Measurements from ENCODE around the gene KRT77.

The KRT77 gene

DNA sequence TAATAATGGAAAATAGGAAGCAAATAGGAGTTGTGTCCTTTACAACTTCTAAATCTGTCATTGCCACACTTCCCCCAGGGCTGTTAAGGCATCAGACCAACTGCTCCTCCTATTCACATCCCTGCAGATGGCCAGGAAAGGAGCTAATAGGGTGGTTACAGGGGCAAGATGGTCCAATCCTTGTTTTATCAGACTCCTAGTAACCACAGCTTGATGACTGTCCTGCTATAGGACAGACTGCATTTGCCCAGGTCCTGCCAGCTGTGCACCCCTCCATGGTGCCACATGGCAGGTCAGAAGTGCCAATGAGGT, 40.5 kb downstream of the KRT77 start:
- Mint-ChIP-seq H3K27me3 (peaks cover 0 to 41% of the 10 kb centered on the region in 2 donors), H3K4me3 (no peak overlapping the region), H3K36me3 (ENCODE audit: insufficient read depth) (no peaks in the 10 kb centered on the region), H3K4me1 (ENCODE audit: low read depth in 2 of 2) (peaks cover 9 to 16% of the 10 kb centered on the region in 2 donors), H3K9me3 (no peaks in the 10 kb centered on the region), H3K27ac (peak overlapping the region; percentile 71 to 73)
- ATAC-seq (replicated peaks) (no peak), DNase-seq (no peak)

- no peaks in the 10 kb centered on the region for H3K9me3 Mint-ChIP-seq
- ATAC-seq (replicated peaks) (peak; percentile 77), DNase-seq (no peak)
- H3K27ac Mint-ChIP-seq: peak overlapping the region; percentile 71 to 73
- H3K36me3 Mint-ChIP-seq (ENCODE audit: insufficient read depth): no peaks in the 10 kb centered on the region
- H3K4me1 Mint-ChIP-seq (ENCODE audit: low read depth in 2 of 2): peaks cover 9 to 20% of the 10 kb centered on the region in 2 donors
- peak overlapping the region; percentile 15 to 26 for H3K4me3 Mint-ChIP-seq
- peaks cover 0 to 46% of the 10 kb centered on the region in 2 donors for H3K27me3 Mint-ChIP-seq
Observed at GRCh38 chr12:52662093-52662917, 41.0 kb downstream of the KRT77 start.

- H3K4me1 Mint-ChIP-seq (ENCODE audit: low read depth in 2 of 2): peaks cover 9 to 20% of the 10 kb centered on the region in 2 donors
- H3K27ac Mint-ChIP-seq: peak overlapping the region; percentile 71 to 73
- peaks cover 0 to 51% of the 10 kb centered on the region in 2 donors for H3K27me3 Mint-ChIP-seq
- ATAC-seq (replicated peaks): no peak
- DNase-seq: no peak
- no peaks in the 10 kb centered on the region for H3K36me3 Mint-ChIP-seq (ENCODE audit: insufficient read depth)
- no peak overlapping the region for H3K4me3 Mint-ChIP-seq
- no peaks in the 10 kb centered on the region for H3K9me3 Mint-ChIP-seq
Observed at GRCh38 chr12:52661668-52662067, 41.7 kb downstream of the KRT77 start.

DNA sequence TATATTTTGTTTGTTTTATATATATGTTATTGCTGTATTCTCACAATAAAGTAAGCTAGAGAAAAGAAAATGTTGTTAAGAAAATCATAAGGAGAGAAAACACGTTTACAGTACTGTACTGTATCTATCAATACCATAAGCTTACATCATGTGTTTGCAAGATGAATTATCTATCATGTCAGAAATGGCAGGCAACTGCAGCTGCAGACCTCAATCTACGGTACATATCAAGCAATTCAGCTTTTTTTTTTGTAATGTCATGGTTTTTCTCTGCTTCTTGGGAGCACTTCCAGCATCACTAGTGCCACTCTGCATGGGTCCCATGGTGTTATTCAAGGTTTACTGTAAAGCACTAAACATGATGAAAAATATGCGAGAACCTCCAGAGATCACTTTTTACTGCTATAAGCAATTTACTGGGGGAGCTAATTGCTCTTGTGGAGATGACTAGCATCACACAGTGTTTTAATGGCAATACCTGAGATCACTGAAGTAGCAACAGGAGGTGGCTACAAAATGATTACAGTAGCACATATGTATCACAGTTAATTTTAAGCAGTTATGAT, 42.3 kb downstream of the KRT77 start:
- Mint-ChIP-seq H3K36me3 (ENCODE audit: insufficient read depth) (no peaks in the 10 kb centered on the region), H3K4me1 (ENCODE audit: low read depth in 2 of 2) (peaks cover 9 to 20% of the 10 kb centered on the region in 2 donors), H3K9me3 (no peaks in the 10 kb centered on the region), H3K4me3 (no peak overlapping the region), H3K27me3 (peaks cover 0 to 57% of the 10 kb centered on the region in 2 donors), H3K27ac (no peak overlapping the region)
- ATAC-seq (replicated peaks) (no peak), DNase-seq (no peak)

GRCh38 chr12:52659951-52660350, 43.4 kb downstream of the KRT77 start:
- H3K4me3 Mint-ChIP-seq: no peak overlapping the region
- H3K36me3 Mint-ChIP-seq (ENCODE audit: insufficient read depth): no peaks in the 10 kb centered on the region
- H3K4me1 Mint-ChIP-seq (ENCODE audit: low read depth in 2 of 2): peaks cover 9 to 20% of the 10 kb centered on the region in 2 donors
- no peak for DNase-seq
- peaks cover 0 to 66% of the 10 kb centered on the region in 2 donors for H3K27me3 Mint-ChIP-seq
- no peaks in the 10 kb centered on the region for H3K9me3 Mint-ChIP-seq
- no peak for ATAC-seq (replicated peaks)
- H3K27ac Mint-ChIP-seq: peak overlapping the region in 1 of 2 donors; percentile 86

- Mint-ChIP-seq H3K4me3 (no peak overlapping the region), H3K27ac (peak overlapping the region in 1 of 2 donors; percentile 86), H3K4me1 (ENCODE audit: low read depth in 2 of 2) (peaks cover 9 to 20% of the 10 kb centered on the region in 2 donors), H3K36me3 (ENCODE audit: insufficient read depth) (no peaks in the 10 kb centered on the region), H3K9me3 (no peaks in the 10 kb centered on the region), H3K27me3 (peaks cover 0 to 66% of the 10 kb centered on the region in 2 donors)
- ATAC-seq (replicated peaks) (no peak), DNase-seq (no peak)
Observed at GRCh38 chr12:52659395-52659794, 43.9 kb downstream of the KRT77 start.

- Mint-ChIP-seq H3K27me3 (peaks cover 5 to 64% of the 10 kb centered on the region in 2 donors), H3K4me1 (ENCODE audit: low read depth in 2 of 2) (peaks cover 9 to 20% of the 10 kb centered on the region in 2 donors), H3K4me3 (no peak overlapping the region), H3K9me3 (no peaks in the 10 kb centered on the region), H3K27ac (peak overlapping the region in 1 of 2 donors; percentile 38), H3K36me3 (ENCODE audit: insufficient read depth) (no peaks in the 10 kb centered on the region)
- DNase-seq (no peak), ATAC-seq (replicated peaks) (no peak)
Observed at GRCh38 chr12:52658196-52658595, 45.1 kb downstream of the KRT77 start.

DNA sequence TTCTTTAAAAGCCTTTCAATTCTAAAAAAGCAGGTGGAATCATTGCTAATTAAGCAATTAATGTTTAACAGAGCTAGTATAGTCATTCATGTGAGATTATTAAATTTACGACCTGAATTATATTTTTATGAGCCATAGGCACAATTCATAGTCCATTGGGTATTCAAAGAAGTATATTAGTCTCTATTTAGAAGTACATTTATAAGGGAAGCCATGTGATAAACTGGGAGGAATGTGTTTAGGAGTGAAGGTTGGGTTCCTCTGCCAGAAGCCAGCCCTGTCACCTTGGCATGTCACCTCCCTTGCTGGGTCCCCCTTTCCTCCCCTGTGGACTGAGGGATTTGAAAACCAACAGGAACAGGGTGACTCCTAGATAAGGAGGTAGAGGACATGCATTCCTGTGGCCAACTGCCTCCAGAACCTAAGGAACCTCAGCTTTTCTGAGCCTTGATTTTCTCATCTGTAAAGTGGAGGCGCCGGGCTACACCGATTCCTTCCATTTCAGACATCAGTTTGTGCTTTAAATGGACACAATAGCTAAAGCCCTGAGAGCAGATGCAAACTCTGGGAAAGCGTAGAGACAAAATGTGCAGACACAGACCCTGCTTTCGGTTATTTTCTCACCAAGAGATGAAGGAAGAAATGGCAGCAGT, 45.9 kb downstream of the KRT77 start:
- Mint-ChIP-seq H3K27ac (peak overlapping the region in 1 of 2 donors; percentile 35), H3K27me3 (peaks cover 5 to 64% of the 10 kb centered on the region in 2 donors), H3K4me1 (ENCODE audit: low read depth in 2 of 2) (peaks cover 5 to 13% of the 10 kb centered on the region in 2 donors), H3K4me3 (no peak overlapping the region), H3K9me3 (no peaks in the 10 kb centered on the region), H3K36me3 (ENCODE audit: insufficient read depth) (no peaks in the 10 kb centered on the region)
- ATAC-seq (replicated peaks): no peak
- DNase-seq: no peak

GRCh38 chr12:52656616-52657015, 46.7 kb downstream of the KRT77 start:
- H3K27me3 Mint-ChIP-seq: peaks cover 5 to 69% of the 10 kb centered on the region in 2 donors
- H3K4me1 Mint-ChIP-seq (ENCODE audit: low read depth in 2 of 2): peaks cover 0 to 9% of the 10 kb centered on the region in 2 donors
- H3K9me3 Mint-ChIP-seq: no peaks in the 10 kb centered on the region
- H3K27ac Mint-ChIP-seq: no peak overlapping the region
- H3K36me3 Mint-ChIP-seq (ENCODE audit: insufficient read depth): no peaks in the 10 kb centered on the region
- no peak overlapping the region for H3K4me3 Mint-ChIP-seq
- DNase-seq: no peak
- no peak for ATAC-seq (replicated peaks)

DNA sequence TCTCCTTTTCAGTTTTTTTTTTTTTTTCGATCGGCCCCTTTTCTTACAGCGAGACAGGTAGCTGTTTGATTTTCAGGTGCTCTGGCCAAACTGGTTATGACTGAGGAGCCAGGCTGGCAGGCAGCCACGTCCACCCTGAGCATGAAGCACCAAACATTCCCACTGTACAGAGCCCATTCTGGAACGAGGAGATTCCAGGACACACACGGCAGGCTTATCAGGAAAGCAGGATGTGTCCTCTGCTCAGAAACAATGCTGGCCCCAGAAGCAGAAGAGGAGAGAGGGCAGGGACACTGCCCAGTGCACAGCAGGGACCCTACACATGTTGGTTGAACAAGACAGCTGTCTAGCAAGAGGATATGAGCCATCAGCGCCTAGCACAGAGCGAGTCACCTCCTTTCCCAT, 47.6 kb downstream of the KRT77 start:
- Mint-ChIP-seq H3K9me3 (no peaks in the 10 kb centered on the region), H3K4me1 (ENCODE audit: low read depth in 2 of 2) (peaks cover 0 to 9% of the 10 kb centered on the region in 2 donors), H3K27me3 (peaks cover 5 to 71% of the 10 kb centered on the region in 2 donors), H3K4me3 (no peak overlapping the region), H3K27ac (no peak overlapping the region), H3K36me3 (ENCODE audit: insufficient read depth) (no peaks in the 10 kb centered on the region)
- DNase-seq (no peak), ATAC-seq (replicated peaks) (no peak)

DNA sequence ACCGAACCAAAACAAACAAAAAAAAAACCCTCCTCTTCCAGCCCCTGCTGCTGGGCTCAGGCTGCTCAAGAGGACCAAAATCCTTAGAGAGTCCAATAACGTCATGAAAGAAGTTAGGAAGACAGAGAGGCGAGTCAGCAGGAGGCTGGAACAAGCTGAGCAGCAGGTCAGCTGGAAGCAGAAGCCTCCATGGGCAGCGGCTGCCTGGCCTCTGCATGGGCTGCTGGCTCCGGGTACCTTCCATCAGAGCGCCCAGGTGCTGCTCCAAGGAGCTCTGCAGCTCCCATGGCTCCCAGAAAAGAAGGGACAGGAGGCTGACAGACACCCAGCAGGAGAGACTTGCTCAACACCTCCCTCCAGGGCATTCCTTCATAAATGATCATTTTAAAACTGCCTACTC, 48.1 kb downstream of the KRT77 start:
- H3K27ac Mint-ChIP-seq: no peak overlapping the region
- DNase-seq: no peak
- no peak overlapping the region for H3K4me3 Mint-ChIP-seq
- H3K36me3 Mint-ChIP-seq (ENCODE audit: insufficient read depth): no peaks in the 10 kb centered on the region
- peaks cover 0 to 10% of the 10 kb centered on the region in 2 donors for H3K4me1 Mint-ChIP-seq (ENCODE audit: low read depth in 2 of 2)
- H3K9me3 Mint-ChIP-seq: no peaks in the 10 kb centered on the region
- peaks cover 5 to 71% of the 10 kb centered on the region in 2 donors for H3K27me3 Mint-ChIP-seq
- no peak for ATAC-seq (replicated peaks)

DNA sequence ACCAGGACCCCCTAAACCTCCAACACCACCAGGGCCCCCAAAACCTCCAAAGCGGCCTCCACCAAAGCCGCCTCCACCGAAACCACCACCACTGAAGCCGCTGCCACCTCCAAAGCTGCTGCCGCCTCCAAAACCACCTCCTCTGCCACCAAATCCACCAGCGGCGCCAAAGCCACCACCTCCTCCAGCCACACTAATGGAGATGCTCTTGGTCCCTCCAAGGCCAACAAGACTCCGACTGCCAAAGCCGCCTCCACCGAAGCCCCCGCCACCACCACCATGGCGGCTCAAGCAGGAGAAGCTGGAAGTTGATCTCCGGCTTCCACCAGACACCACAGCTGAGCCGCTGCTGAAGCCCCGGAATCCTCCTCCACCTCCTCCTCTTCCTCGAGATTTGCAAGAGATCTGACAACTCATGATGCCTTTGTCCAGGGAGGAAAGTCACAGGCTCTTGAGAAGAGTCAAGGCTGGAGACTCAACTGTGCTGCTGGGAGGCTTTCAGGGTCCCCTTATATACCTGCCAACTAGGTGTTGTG, 51.5 kb downstream of the KRT77 start, which contains the start of gene KRT2:
KRT2 (minus strand) TSS at position 486 of the 536 bp plus-strand sequence; CDS start at position 417, 69 bp downstream.
- Mint-ChIP-seq H3K9me3 (no peaks in the 10 kb centered on the region), H3K4me3 (no peak within 1 kb of the TSS), H3K36me3 (ENCODE audit: insufficient read depth) (no peaks in the 10 kb centered on the region), H3K27me3 (peaks cover 5 to 40% of the 10 kb centered on the region in 2 donors), H3K27ac (no peak within 1 kb of the TSS), H3K4me1 (ENCODE audit: low read depth in 2 of 2) (peaks cover 22 to 29% of the 10 kb centered on the region in 2 donors)
- no peak for DNase-seq
- no peak for ATAC-seq (replicated peaks)

GRCh38 chr12:52650520-52651081, 52.7 kb downstream of the KRT77 start:
- ATAC-seq (replicated peaks) (no peak), DNase-seq (no peak)
- H3K27me3 Mint-ChIP-seq: peaks cover 5 to 28% of the 10 kb centered on the region in 2 donors
- peaks cover 34 to 41% of the 10 kb centered on the region in 2 donors for H3K4me1 Mint-ChIP-seq (ENCODE audit: low read depth in 2 of 2)
- no peak overlapping the region for H3K27ac Mint-ChIP-seq
- H3K9me3 Mint-ChIP-seq: no peaks in the 10 kb centered on the region
- no peak overlapping the region for H3K4me3 Mint-ChIP-seq
- H3K36me3 Mint-ChIP-seq (ENCODE audit: insufficient read depth): peaks cover 3% of the 10 kb centered on the region

All from effector memory CD8-positive, alpha-beta T cell (primary cell).